Mesothelial cell of epicardium (in vitro differentiated cells): Measurements from ENCODE around the gene RNF220. TPM values are rescaled to one million over a fixed set of nuclear protein-coding genes. Genes with fewer than 3 reads are reported as not detected.

Experiments used
- DNase-seq, 2 experiments: peaks; one replicate each; pipeline ENCODE4 v3.0.0; 2021; ENCODE audit warnings: low spot score in 2 of 2; ENCODE audit not compliant: unreplicated experiment in 2 of 2
- H3K27ac Mint-ChIP-seq: 2 replicates; pipeline ENCODE4 v1.8.0; 2021; ENCODE audit warnings: mixed read lengths
- H3K27me3 Mint-ChIP-seq: 2 replicates; pipeline ENCODE4 v1.8.0; 2021; ENCODE audit warnings: low read depth, mixed read lengths
- H3K36me3 Mint-ChIP-seq: 2 replicates; pipeline ENCODE4 v1.8.0; 2021; ENCODE audit warnings: mixed read lengths
- H3K4me1 Mint-ChIP-seq: 2 replicates; pipeline ENCODE4 v1.8.0; 2021; ENCODE audit warnings: mixed read lengths
- H3K4me3 Mint-ChIP-seq: 2 replicates; pipeline ENCODE4 v1.8.0; 2021; ENCODE audit warnings: mild to moderate bottlenecking, moderate library complexity, mixed read lengths
- H3K9me3 Mint-ChIP-seq: 2 replicates; pipeline ENCODE4 v1.8.0; 2021; ENCODE audit warnings: mixed read lengths
- total RNA-seq: library from RNA; stranded (reverse); gene quantifications from 3 replicates; pipeline ENCODE4 v1.2.1, GENCODE V29; 2021
- TF ChIP-seq, protein P1 (sequence below): fragments of 200-600 bp; sonication (generic); IDR thresholded peaks from one replicate; pipeline ENCODE4 v1.5.0; 2021; ENCODE audit warnings: antibody characterized with exemption; ENCODE audit not compliant: unreplicated experiment

RNF220 gene
- total RNA-seq, 1 donor from 2014 or later, result 84.2 TPM

DNA sequence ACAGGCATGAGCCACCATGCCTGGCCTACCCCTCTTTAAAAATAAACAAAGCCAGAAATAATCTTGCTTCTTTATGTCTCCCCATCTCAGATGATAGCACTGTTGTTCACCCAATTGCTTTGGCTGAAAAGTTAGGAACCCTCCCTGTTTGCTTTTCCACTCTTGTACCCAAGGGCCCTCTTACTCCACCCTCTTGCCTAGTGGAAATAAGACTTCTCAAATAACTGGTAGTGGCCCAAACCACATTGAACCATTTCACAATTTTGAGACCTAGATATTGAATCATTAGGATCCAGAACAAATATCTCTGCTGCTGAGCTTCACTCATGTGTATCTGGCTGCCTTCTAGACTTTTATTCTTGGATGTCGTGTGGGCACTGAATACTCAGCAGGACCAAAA, 37.7 kb downstream of the RNF220 start:
- Mint-ChIP-seq H3K27me3 (peaks cover 44% of the 10 kb centered on the region), H3K36me3 (no peaks in the 10 kb centered on the region), H3K27ac (no peak overlapping the region), H3K9me3 (no peaks in the 10 kb centered on the region), H3K4me3 (no peak overlapping the region), H3K4me1 (no peaks in the 10 kb centered on the region)
- no peak for DNase-seq
- TF ChIP-seq, protein P1, sequence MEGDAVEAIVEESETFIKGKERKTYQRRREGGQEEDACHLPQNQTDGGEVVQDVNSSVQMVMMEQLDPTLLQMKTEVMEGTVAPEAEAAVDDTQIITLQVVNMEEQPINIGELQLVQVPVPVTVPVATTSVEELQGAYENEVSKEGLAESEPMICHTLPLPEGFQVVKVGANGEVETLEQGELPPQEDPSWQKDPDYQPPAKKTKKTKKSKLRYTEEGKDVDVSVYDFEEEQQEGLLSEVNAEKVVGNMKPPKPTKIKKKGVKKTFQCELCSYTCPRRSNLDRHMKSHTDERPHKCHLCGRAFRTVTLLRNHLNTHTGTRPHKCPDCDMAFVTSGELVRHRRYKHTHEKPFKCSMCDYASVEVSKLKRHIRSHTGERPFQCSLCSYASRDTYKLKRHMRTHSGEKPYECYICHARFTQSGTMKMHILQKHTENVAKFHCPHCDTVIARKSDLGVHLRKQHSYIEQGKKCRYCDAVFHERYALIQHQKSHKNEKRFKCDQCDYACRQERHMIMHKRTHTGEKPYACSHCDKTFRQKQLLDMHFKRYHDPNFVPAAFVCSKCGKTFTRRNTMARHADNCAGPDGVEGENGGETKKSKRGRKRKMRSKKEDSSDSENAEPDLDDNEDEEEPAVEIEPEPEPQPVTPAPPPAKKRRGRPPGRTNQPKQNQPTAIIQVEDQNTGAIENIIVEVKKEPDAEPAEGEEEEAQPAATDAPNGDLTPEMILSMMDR, result no peak

DNA sequence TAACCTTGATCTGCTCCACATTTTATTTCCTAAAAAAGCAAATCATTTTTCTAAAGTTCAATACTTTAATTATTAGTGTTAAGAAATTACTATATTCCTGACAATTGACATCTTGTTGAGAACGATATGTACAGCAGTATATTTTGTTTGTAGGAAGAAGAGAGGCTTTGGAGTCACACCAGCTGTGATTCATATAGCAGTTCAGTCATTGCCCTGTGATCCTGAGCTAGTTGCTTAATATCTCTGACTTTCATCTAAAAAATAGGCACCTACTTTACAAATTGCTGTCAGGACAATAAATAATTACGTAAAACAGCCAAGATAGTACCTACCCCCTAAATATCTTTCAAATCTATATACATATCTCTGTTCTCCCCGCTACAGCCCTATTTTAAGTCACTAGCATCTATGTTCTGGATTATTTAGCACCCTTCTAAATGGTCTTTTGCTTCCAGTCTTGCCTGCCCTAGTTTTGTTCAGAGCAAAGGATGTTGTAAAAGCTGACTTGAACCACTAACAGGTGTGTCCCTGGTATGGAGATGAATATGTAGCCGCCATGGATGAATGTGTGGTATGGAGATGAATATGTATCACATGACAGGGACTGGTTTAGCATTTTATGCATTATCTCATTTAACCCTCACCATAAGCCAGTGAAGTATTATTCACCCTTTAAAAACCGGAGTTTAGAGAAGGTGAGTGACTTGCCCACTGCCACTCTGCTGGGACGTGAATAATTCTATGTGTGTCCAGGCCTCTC, 42.2 kb downstream of the RNF220 start:
- Mint-ChIP-seq H3K9me3 (no peaks in the 10 kb centered on the region), H3K27ac (no peak overlapping the region), H3K4me3 (no peak overlapping the region), H3K36me3 (no peaks in the 10 kb centered on the region), H3K4me1 (no peaks in the 10 kb centered on the region), H3K27me3 (peaks cover 31% of the 10 kb centered on the region)
- no peak for DNase-seq
- TF ChIP-seq, protein P1, result no peak

DNA sequence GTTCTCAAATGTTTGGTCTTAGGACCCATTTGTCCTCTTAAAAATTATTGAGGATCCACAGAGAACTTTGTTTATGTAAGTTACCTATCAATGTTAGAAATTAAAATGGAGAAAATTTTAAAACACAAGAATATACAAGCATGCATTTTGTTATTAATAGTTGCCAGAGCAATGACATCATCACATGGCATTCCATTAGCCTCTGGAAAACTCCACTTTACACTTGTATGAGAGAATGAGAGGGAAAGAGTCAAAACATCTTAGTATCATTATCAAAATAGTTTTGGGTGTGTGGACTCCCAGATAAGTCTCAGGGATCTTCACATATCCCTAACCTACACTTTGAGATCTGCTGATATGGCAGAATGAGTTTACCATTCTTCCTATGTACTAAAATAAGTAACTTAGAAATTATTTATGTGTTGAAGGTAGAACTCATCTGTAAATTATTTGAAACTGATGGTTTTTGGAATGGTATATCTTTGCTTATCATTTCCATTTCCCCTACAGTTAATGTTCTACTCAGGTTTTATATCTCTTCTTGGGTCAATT, 48.8 kb downstream of the RNF220 start:
- no peaks in the 10 kb centered on the region for H3K4me1 Mint-ChIP-seq
- peaks cover 33% of the 10 kb centered on the region for H3K27me3 Mint-ChIP-seq
- H3K9me3 Mint-ChIP-seq, result peaks cover 21% of the 10 kb centered on the region
- H3K27ac Mint-ChIP-seq, result no peak overlapping the region
- DNase-seq, result no peak
- H3K4me3 Mint-ChIP-seq, result no peak overlapping the region
- TF ChIP-seq, protein P1, result no peak
- peaks cover 1% of the 10 kb centered on the region for H3K36me3 Mint-ChIP-seq

DNA sequence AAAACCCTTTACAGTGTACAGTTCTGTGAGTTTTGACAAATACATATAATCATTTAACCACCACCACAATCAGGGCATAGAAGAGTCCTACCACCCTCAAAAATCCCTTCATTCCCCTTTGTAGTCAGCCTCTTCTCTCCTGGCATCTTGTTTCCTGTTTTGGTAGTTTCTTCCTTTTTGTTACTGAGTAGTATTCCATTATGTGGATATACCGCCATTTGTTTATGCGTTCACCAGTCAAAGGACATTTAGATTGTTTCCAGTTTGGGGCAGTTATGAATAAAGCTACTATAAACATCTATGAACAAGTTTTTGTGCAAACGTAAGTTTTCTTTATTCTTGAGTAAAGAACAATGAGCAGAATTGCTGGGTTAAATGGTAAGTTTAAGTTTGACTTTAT, 49.6 kb downstream of the RNF220 start:
- TF ChIP-seq, protein P1, result no peak
- Mint-ChIP-seq H3K36me3 (peaks cover 1% of the 10 kb centered on the region), H3K27me3 (peaks cover 39% of the 10 kb centered on the region), H3K9me3 (peaks cover 21% of the 10 kb centered on the region), H3K27ac (no peak overlapping the region), H3K4me1 (no peaks in the 10 kb centered on the region), H3K4me3 (no peak overlapping the region)
- DNase-seq, result no peak

DNA sequence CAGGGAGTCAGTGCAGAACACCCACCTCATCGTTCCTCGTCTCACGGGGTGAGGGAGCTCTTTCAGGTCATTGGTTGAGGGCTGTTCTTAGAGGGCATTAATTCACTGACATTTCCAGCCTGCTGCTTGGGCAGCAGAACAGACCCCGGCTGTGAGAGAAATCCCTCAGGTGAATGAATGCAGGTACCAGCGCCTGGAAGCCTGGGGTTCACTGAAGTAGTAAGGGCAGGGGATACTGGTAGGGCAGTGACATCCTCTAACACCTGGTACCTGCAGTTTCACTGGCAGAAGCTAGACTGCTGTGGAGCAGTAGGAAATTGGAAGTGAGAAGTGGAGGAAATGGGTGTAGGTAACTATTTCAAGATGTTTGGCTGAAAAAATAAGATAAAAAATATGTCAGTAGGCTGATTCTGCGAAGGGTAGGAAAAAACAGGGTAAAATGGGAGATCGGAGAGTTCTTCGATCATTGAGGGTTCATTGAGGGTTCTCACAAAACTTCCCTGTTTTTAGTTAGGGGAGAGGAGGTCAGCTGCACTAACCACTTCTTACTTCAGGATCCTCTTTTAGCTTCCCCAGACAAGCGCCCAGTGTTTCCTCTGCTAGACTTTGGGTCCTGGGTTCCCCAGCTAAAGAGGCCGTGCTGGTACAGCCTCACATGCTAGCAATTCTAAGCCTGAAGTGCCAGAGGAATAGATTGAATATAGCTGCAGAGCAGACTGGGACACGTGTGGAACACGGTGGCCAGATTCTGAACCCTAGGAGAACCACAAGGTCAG, 55.2 kb downstream of the RNF220 start:
- Mint-ChIP-seq H3K36me3 (no peaks in the 10 kb centered on the region), H3K4me3 (no peak overlapping the region), H3K27me3 (peaks cover 47% of the 10 kb centered on the region), H3K4me1 (no peaks in the 10 kb centered on the region), H3K9me3 (peaks cover 11% of the 10 kb centered on the region), H3K27ac (no peak overlapping the region)
- DNase-seq, result no peak
- TF ChIP-seq, protein P1, result no peak
